HUES6 (cell line): ENCODE measurements around the gene MALT1.

Source experiments
- H3K27ac ChIP-seq: 2 replicates; pipeline ENCODE4 v1.7.0; 2013; ENCODE audit warnings: low read depth, mild to moderate bottlenecking, low read length, inconsistent platforms
- H3K27me3 ChIP-seq: 2 replicates; pipeline ENCODE4 v1.6.1; 2013; ENCODE audit warnings: low read length; ENCODE audit not compliant: control insufficient read depth, insufficient read depth
- H3K36me3 ChIP-seq: 2 replicates; pipeline ENCODE4 v1.6.1; 2013; ENCODE audit warnings: low read length; ENCODE audit not compliant: control insufficient read depth, insufficient read depth
- H3K4me1 ChIP-seq: 2 replicates; pipeline ENCODE4 v1.6.1; 2013; ENCODE audit warnings: low read length; ENCODE audit not compliant: control insufficient read depth, insufficient read depth
- H3K4me3 ChIP-seq: 2 replicates; pipeline ENCODE4 v1.5.1; 2013; ENCODE audit warnings: low read depth, low read length
- H3K9ac ChIP-seq: one replicate; pipeline ENCODE4 v1.6.1; 2013; ENCODE audit warnings: mild to moderate bottlenecking, low read length
- H3K9me3 ChIP-seq: 2 replicates; pipeline ENCODE4 v1.6.1; 2013; ENCODE audit warnings: low read depth, low read length; ENCODE audit not compliant: control insufficient read depth, insufficient read depth

The MALT1 gene

DNA sequence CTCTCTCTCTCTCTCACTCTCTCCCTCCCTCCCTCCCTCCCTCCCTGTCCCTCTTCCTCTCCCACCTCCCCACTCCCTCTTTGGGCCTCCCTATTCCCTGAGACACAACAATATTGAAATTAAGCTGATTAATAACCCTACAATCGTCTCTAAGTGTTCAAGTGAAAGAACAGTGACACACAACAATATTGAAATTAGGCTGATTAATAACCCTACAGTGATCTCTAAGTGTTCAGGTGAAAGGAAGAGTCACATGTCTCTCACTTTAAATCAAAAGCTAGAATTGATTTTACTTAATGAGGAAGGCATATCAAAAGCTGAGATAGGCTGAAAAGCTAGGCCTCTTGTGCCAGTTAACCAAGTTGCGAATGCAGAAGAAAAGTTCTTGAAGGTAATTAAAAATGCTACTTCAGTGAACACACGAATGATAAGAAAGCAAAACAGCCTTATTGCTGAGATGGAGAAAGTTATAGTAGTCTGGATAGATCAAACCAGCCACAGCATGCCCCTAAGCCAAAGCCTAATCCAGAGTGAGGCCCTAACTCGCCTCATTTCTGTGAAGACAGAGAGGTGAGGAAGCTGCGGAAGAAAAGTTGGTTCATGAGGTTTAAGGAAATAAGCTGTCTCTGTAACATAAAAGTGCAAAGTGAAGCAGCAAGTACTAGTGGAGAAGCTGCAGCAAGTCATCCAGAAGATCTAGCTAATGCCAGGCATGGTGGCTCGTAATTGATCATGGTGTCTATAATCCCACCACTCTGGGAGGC, 21.3 kb downstream of the MALT1 start:
- no peaks in the 10 kb centered on the region for H3K9me3 ChIP-seq
- H3K27ac ChIP-seq, result no peak overlapping the region
- no peaks in the 10 kb centered on the region for H3K27me3 ChIP-seq
- no peak overlapping the region for H3K9ac ChIP-seq
- peaks cover 11% of the 10 kb centered on the region; the same call in 1 of the 2 replicates for H3K4me1 ChIP-seq
- H3K36me3 ChIP-seq, result peaks cover 55% of the 10 kb centered on the region
- no peak overlapping the region for H3K4me3 ChIP-seq

DNA sequence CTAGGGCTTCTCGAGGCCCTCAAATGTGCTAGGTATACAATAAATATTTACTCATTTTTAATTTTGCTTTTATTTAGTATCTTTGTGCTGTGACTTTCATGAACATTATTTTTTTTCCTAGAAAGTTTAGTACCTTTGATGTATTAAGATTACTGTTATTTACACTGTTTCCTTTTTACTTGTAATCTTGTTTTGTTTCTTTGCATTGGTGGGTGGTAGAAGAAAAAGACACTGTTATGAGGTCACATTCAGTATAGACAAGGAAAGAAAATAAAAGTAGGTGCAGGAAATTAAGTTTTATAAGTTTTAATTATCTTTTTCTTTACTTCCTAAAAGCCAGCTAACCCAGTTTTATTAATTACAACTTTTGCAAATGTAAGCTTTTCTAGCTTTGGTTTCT, 23.0 kb downstream of the MALT1 start:
- H3K4me3 ChIP-seq, result no peak overlapping the region
- peaks cover 52% of the 10 kb centered on the region for H3K36me3 ChIP-seq
- H3K27me3 ChIP-seq, result no peaks in the 10 kb centered on the region
- no peak overlapping the region for H3K9ac ChIP-seq
- H3K9me3 ChIP-seq, result no peaks in the 10 kb centered on the region
- peaks cover 18% of the 10 kb centered on the region; the same call in 1 of the 2 replicates for H3K4me1 ChIP-seq
- H3K27ac ChIP-seq, result no peak overlapping the region

DNA sequence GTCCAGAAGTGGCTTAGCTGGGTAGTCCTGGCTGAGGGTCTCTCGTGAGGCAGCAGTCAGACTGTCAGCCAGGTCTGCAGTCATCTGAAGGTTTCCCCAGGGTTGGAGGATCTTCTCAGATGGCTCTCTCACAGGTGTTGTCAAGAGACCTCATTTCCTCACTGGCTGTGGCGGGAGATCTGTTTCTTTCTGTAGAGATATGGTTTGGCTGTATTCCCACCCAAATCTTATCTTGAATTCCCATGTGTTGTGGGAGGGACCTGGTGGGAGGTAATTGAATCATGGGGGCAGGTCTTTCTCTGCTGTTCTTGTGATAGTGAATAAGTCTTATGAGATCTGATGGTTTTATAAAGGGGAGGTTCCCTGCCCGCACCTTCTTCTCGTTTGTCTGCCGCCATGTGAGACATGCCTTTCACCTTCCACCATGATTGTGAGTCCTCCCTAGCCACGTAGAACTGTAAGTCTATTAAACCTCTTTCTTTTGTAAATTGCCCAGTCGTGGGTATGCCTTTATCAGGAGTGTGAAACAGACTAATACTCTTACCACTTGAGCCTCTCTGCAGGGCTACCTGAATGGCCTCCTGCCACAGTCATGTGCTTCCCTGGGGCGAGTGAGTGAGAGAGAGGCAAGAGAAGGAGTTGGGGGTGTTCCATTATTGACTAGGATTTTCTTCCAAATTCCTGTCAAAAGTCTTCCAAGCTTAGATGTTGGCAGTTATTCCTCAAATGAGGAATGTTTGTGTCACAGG, 23.6 kb downstream of the MALT1 start:
- Histone ChIP-seq H3K27ac (0 out of 2 replicates have a peak overlapping the region, but pooled peaks have one; percentile 22), H3K36me3 (peaks cover 49% of the 10 kb centered on the region), H3K4me1 (peaks cover 22% of the 10 kb centered on the region; the same call in 1 of the 2 replicates), H3K4me3 (no peak overlapping the region), H3K27me3 (no peaks in the 10 kb centered on the region), H3K9ac (no peak overlapping the region), H3K9me3 (no peaks in the 10 kb centered on the region)

- Histone ChIP-seq H3K9ac (no peak overlapping the region), H3K9me3 (no peaks in the 10 kb centered on the region), H3K27me3 (no peaks in the 10 kb centered on the region), H3K4me3 (no peak overlapping the region), H3K36me3 (peaks cover 47% of the 10 kb centered on the region), H3K27ac (0 out of 2 replicates have a peak overlapping the region, but pooled peaks have one; percentile 22), H3K4me1 (peaks cover 22% of the 10 kb centered on the region; the same call in 1 of the 2 replicates)
These were observed 24.5 kb downstream of the MALT1 start for GRCh38 chr18:58695772-58696171.

GRCh38 chr18:58697146-58697545, 25.9 kb downstream of the MALT1 start:
- no peaks in the 10 kb centered on the region for H3K27me3 ChIP-seq
- no peak overlapping the region for H3K4me3 ChIP-seq
- H3K4me1 ChIP-seq, result peaks cover 22% of the 10 kb centered on the region; the same call in 1 of the 2 replicates
- H3K27ac ChIP-seq, result no peak overlapping the region
- no peak overlapping the region for H3K9ac ChIP-seq
- no peaks in the 10 kb centered on the region for H3K9me3 ChIP-seq
- H3K36me3 ChIP-seq, result peaks cover 55% of the 10 kb centered on the region

DNA sequence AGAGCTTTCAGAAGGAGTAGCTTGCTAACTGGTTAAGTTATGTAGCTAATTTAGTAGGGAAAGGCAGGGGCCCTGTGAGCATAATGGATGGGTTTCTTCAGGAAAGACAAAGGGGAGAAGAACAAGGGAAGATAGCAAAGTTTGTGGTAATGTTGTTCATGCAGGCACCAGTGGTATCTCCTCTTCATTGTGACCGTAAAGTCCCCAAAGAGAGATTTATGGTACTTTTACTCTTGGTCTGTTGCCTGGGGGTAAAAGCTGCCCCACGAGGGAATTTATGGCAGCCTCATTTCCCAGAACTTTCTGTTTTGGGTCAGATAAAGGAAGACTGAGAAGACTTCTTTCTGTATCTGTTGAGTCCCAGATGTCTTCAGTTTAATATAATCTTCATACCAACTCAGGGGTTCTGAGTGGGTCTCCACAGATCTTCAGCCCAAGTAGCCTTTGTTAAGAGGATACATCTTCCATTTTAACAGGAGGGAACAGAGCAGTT, 27.5 kb downstream of the MALT1 start:
- Histone ChIP-seq H3K27me3 (no peaks in the 10 kb centered on the region), H3K9ac (no peak overlapping the region), H3K4me1 (peaks cover 22% of the 10 kb centered on the region; the same call in 1 of the 2 replicates), H3K4me3 (no peak overlapping the region), H3K36me3 (peaks cover 63% of the 10 kb centered on the region), H3K9me3 (no peaks in the 10 kb centered on the region), H3K27ac (no peak overlapping the region)

- Histone ChIP-seq H3K9ac (no peak overlapping the region), H3K4me1 (peaks cover 20% of the 10 kb centered on the region; the same call in 1 of the 2 replicates), H3K4me3 (no peak overlapping the region), H3K36me3 (peaks cover 69% of the 10 kb centered on the region), H3K27me3 (no peaks in the 10 kb centered on the region), H3K9me3 (no peaks in the 10 kb centered on the region), H3K27ac (no peak overlapping the region)
These were observed 28.3 kb downstream of the MALT1 start for GRCh38 chr18:58699551-58699950.

DNA sequence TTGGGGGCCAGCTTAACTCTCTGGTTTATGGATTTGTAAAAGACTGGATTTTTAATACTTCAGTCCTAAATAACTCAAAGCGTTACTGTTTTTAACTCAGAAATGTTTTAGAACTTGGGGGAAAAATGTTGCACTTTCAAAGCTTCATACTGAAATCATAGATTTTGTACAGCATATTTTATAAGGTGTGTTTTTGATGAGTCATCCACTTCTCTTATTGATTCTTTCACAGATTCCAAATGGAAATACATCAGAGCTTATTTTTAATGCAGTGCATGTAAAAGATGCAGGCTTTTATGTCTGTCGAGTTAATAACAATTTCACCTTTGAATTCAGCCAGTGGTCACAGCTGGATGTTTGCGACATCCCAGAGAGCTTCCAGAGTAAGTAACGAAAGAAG, 28.9 kb downstream of the MALT1 start:
- H3K4me3 ChIP-seq, result no peak overlapping the region
- no peaks in the 10 kb centered on the region for H3K27me3 ChIP-seq
- no peak overlapping the region for H3K9ac ChIP-seq
- no peak overlapping the region for H3K27ac ChIP-seq
- peaks cover 65% of the 10 kb centered on the region for H3K36me3 ChIP-seq
- H3K4me1 ChIP-seq, result peaks cover 13% of the 10 kb centered on the region; the same call in 1 of the 2 replicates
- H3K9me3 ChIP-seq, result no peaks in the 10 kb centered on the region

DNA sequence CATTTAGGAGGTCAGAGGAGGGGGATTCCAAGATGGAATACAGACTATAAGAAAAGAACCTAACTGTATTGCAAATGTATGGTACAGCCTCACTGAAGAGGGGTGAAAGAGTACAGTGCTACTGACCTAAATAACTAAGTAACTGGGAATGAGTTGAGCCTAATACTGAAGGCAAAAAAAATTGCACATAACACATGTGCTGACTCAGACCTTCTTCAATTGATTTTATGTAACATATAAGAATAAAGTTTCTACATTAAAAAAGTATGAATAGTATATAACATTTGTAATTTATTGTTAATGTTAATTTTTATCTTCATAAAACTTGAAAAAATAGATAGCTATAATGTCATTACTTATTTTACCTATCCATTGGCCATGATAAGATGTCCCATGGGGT, 41.7 kb downstream of the MALT1 start:
- Histone ChIP-seq H3K27me3 (no peaks in the 10 kb centered on the region), H3K4me3 (no peak overlapping the region), H3K4me1 (no peaks in the 10 kb centered on the region), H3K9ac (no peak overlapping the region), H3K27ac (no peak overlapping the region), H3K9me3 (no peaks in the 10 kb centered on the region), H3K36me3 (peaks cover 49% of the 10 kb centered on the region)

DNA sequence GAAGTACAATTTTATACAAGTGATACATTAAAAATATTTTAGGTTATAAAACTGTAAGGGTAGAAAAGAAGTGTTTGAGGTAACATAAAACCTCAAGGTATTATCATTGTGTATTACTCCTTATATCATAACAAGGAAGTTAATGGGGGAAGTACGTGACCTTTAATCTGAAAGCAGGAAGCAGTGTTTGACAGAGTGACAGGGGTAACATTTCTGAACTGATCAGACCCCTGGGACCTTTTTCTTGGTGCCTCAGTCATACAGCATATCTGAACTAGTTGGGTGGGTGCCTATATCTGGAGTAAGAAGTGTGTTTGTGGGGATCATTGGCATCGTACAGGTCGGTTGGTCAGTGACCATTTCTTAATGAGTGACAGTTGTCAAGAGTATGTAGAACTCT, 43.0 kb downstream of the MALT1 start:
- no peaks in the 10 kb centered on the region for H3K27me3 ChIP-seq
- H3K4me1 ChIP-seq, result no peaks in the 10 kb centered on the region; the same call in 1 of the 2 replicates
- no peak overlapping the region for H3K9ac ChIP-seq
- H3K27ac ChIP-seq, result no peak overlapping the region
- peaks cover 56% of the 10 kb centered on the region for H3K36me3 ChIP-seq
- H3K9me3 ChIP-seq, result no peaks in the 10 kb centered on the region
- H3K4me3 ChIP-seq, result no peak overlapping the region

DNA sequence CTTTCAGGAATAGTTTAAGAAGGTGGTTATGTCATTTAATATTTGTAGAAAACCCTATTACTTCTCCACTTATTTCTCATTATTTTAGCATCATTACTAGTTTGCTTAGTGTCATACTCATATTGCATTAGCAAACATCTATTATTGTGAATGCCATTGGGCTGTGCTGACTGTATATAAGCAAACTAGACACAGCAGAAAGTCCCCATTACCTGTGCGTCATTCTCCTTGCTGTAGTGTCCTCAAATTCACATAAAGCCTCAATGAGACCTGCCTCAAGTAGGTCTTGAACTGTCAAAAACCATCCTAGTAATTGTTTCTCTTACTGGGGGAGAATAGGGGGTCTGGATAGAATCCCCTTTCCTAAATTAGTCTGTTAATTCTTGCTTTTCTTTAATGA, 43.6 kb downstream of the MALT1 start:
- no peak overlapping the region for H3K4me3 ChIP-seq
- no peak overlapping the region for H3K9ac ChIP-seq
- peaks cover 56% of the 10 kb centered on the region for H3K36me3 ChIP-seq
- H3K27ac ChIP-seq, result no peak overlapping the region
- no peaks in the 10 kb centered on the region for H3K27me3 ChIP-seq
- H3K4me1 ChIP-seq, result no peaks in the 10 kb centered on the region; the same call in 1 of the 2 replicates
- H3K9me3 ChIP-seq, result no peaks in the 10 kb centered on the region
